ENCODE measurements around the gene MTPN. TPM values are rescaled to one million over a fixed set of nuclear protein-coding genes. Genes with fewer than 3 reads are reported as not detected.

MTPN gene
- total RNA-seq, 2 experiments from 2014 or later, result 138 to 142 TPM

DNA sequence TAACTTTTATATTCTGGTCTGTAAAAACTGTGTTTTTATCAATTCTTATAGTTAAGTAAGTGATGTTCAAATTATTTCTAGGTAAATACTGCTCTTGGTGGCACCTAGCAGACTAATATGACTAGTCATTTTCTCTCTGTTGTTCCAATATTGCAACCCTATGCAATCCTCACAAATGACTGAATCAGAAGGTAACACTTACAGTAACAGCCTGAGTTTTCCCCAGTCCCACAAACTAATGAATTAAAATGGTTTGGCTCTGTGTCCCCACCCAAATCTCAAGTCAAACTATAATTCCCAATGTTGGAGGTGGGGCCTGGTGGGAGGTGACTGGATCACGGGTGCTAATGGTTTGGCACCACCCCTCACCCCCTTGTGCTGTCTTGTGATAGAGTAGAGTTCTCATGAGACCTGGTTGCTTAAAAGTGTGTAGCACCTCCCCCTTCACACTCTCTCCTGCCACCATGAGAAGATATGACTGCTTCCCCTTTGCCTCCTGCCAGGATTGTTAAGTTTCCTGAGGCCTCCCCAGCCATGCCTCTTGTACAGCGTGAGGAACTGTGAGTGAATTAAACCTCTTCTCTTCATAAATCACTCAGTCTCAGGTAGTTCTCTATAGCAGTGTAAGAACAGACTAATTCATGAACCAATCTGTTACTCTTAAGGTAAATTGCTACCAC, 43.5 kb downstream of the MTPN start:
- Mint-ChIP-seq H3K9me3 (ENCODE audit: insufficient read depth) (no peaks in the 10 kb centered on the region), H3K27ac (no peak overlapping the region), H3K4me3 (no peak overlapping the region), H3K27me3 (ENCODE audit: low read depth) (no peaks in the 10 kb centered on the region), H3K4me1 (ENCODE audit: low read depth) (peaks cover 18% of the 10 kb centered on the region), H3K36me3 (ENCODE audit: low read depth) (peaks cover 20% of the 10 kb centered on the region)
- CTCF ChIA-PET, result no interaction called here
- POLR2A ChIA-PET, result no interaction called here
- ATAC-seq, result no peak
- no peak for DNase-seq

DNA sequence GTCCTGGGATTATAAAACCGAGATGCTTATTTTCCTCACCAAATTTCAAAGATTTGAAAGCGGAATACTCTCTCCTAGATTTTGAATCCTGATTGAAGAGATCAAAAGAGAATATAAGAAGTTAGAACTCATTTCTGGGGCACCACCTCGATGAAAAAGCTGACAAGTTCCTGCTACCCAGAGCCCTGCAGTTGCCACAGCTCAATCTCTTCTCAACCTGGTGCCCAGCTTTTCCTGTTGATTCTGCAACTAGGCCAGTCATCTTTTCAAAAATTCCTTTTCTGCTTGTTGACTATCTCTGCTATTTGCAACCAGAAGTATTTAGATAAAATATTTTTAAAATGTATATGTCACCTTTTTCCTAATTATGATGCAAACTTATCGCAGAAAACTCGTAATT, 45.0 kb downstream of the MTPN start:
- ATAC-seq (no peak), DNase-seq (no peak)
- peaks cover 14% of the 10 kb centered on the region for H3K4me1 Mint-ChIP-seq (ENCODE audit: low read depth)
- H3K4me3 Mint-ChIP-seq, result no peak overlapping the region
- no peaks in the 10 kb centered on the region for H3K9me3 Mint-ChIP-seq (ENCODE audit: insufficient read depth)
- POLR2A ChIA-PET, result no interaction called here
- H3K27ac Mint-ChIP-seq, result no peak overlapping the region
- CTCF ChIA-PET, result no interaction called here
- peaks cover 25% of the 10 kb centered on the region for H3K36me3 Mint-ChIP-seq (ENCODE audit: low read depth)
- H3K27me3 Mint-ChIP-seq (ENCODE audit: low read depth), result no peaks in the 10 kb centered on the region

DNA sequence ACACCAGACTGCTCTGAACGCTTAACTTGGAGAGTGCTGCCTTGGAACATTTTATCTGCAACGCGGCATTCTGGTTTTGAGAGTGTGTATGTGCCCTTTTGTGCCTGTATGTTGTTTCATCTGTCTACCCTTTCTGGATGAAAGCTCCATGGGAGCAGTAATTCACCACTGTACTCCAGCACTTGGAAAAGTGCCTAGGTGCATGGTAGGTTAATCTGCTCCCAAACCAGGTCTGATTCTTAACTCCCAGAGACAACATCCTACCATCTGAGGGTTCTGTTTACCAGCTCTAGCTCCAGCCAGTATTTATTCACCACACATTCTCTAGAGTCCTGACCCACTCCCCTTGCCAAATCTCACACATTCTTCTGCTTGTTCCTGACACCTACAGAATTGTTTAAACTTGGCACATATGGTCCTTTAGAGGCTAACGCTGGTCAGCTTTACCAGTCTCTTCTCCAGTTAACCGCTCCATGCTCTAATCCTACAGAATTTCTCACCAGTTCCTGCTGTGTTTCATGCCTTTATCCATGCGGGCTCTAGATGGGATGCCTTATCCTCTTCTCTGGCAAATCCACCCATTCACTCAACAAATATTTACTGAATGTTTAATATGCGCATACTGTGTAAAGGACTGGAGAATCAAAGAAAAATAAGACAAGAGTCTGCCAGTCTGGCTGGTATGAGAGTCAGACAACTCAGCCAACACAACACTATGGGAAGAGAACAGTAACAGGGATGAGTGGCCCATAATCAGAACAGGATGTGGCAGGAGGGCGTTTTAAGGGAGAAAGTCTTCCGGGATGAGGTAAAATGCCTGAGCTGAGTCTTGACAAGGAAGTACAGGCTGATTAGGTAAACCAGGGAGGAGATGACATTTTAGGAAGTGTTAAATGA, 46.3 kb downstream of the MTPN start:
- DNase-seq (no peak), ATAC-seq (no peak)
- Mint-ChIP-seq H3K27me3 (ENCODE audit: low read depth) (no peaks in the 10 kb centered on the region), H3K27ac (no peak overlapping the region), H3K9me3 (ENCODE audit: insufficient read depth) (no peaks in the 10 kb centered on the region), H3K4me3 (no peak overlapping the region), H3K36me3 (ENCODE audit: low read depth) (peaks cover 32% of the 10 kb centered on the region), H3K4me1 (ENCODE audit: low read depth) (peaks cover 14% of the 10 kb centered on the region)
- POLR2A ChIA-PET, result no interaction called here
- CTCF ChIA-PET, result no interaction called here

DNA sequence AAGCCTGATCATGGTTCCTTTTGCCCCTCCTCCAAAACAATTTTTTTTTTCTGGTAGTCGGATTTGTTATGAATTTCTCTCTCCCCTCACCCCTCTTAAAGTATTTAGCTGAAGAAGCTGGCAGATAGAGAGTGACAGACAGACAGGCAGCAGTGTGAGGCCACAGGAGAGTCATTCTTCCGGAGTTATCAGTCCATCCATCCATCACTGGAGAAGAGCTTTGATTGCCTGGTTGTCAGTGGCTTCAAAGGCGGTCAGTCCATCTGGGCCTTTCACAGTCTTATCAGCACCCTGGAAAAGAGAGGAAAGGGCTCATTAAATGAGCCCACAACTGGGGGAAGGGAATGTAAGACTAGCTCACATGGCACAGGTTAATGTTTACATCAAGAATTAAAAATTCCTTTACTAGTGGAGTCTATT, 47.4 kb downstream of the MTPN start:
- H3K9me3 Mint-ChIP-seq (ENCODE audit: insufficient read depth), result no peaks in the 10 kb centered on the region
- peaks cover 32% of the 10 kb centered on the region for H3K36me3 Mint-ChIP-seq (ENCODE audit: low read depth)
- no peak overlapping the region for H3K4me3 Mint-ChIP-seq
- ChIA-PET CTCF (no interaction called here), POLR2A (no interaction called here)
- no peak for ATAC-seq
- no peaks in the 10 kb centered on the region for H3K27me3 Mint-ChIP-seq (ENCODE audit: low read depth)
- DNase-seq, result no peak
- no peak overlapping the region for H3K27ac Mint-ChIP-seq
- H3K4me1 Mint-ChIP-seq (ENCODE audit: low read depth), result peaks cover 14% of the 10 kb centered on the region

GRCh38 chr7:135929249-135929648, 47.9 kb downstream of the MTPN start:
- ChIA-PET POLR2A (no interaction called here), CTCF (no interaction called here)
- Mint-ChIP-seq H3K9me3 (ENCODE audit: insufficient read depth) (no peaks in the 10 kb centered on the region), H3K27me3 (ENCODE audit: low read depth) (no peaks in the 10 kb centered on the region), H3K27ac (no peak overlapping the region), H3K4me3 (no peak overlapping the region), H3K36me3 (ENCODE audit: low read depth) (peaks cover 32% of the 10 kb centered on the region), H3K4me1 (ENCODE audit: low read depth) (peaks cover 12% of the 10 kb centered on the region)
- no peak for DNase-seq
- no peak for ATAC-seq

- CTCF ChIA-PET, result no interaction called here
- Mint-ChIP-seq H3K4me3 (no peak overlapping the region), H3K4me1 (ENCODE audit: low read depth) (peaks cover 1% of the 10 kb centered on the region), H3K27ac (no peak overlapping the region), H3K36me3 (ENCODE audit: low read depth) (peaks cover 32% of the 10 kb centered on the region), H3K27me3 (ENCODE audit: low read depth) (no peaks in the 10 kb centered on the region), H3K9me3 (ENCODE audit: insufficient read depth) (no peaks in the 10 kb centered on the region)
- POLR2A ChIA-PET, result no interaction called here
- DNase-seq, result no peak
- ATAC-seq, result no peak
Measured at GRCh38 chr7:135928136-135928535, 49.0 kb downstream of the MTPN start.

DNA sequence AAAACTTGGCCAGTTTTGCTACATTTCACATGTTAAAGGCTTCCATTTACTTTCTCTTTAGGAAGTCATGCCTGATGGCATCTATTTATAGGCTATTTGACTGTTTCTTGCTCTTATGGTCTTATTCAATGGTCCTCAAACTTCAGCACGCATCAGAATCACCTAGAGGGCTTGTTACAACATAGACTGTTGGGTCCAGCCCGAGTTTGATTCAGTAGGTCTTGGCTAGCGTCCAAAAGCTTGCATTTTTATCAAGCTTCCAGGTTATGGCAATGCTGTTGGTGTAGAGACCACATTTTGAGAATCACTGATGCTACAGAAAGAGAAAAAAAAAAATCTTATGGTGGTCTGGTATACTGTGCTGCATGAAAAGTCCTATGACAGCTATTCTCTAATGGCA, 51.9 kb downstream of the MTPN start:
- POLR2A ChIA-PET, result no interaction called here

GRCh38 chr7:135924302-135924701, 52.9 kb downstream of the MTPN start:
- ChIA-PET POLR2A (no interaction called here), CTCF (interaction anchor here (1.0 kb wide), 1 partner anchor 17 kb away, joined by 5 read pairs; no protein-coding TSS in a partner anchor)
- no peaks in the 10 kb centered on the region for H3K4me1 Mint-ChIP-seq (ENCODE audit: low read depth)
- peak overlapping the region; percentile 8 for H3K27ac Mint-ChIP-seq
- H3K9me3 Mint-ChIP-seq (ENCODE audit: insufficient read depth), result no peaks in the 10 kb centered on the region
- ATAC-seq (no peak), DNase-seq (no peak)
- no peaks in the 10 kb centered on the region for H3K27me3 Mint-ChIP-seq (ENCODE audit: low read depth)
- peaks cover 26% of the 10 kb centered on the region for H3K36me3 Mint-ChIP-seq (ENCODE audit: low read depth)
- no peak overlapping the region for H3K4me3 Mint-ChIP-seq

More for the DNA sequence above, 51.9 kb downstream of the MTPN start:
- peaks cover 32% of the 10 kb centered on the region for H3K36me3 Mint-ChIP-seq (ENCODE audit: low read depth)
- CTCF ChIA-PET, result no interaction called here
- DNase-seq (no peak), ATAC-seq (no peak)
- H3K27ac Mint-ChIP-seq, result no peak overlapping the region
- H3K4me3 Mint-ChIP-seq, result no peak overlapping the region
- no peaks in the 10 kb centered on the region for H3K27me3 Mint-ChIP-seq (ENCODE audit: low read depth)
- no peaks in the 10 kb centered on the region for H3K9me3 Mint-ChIP-seq (ENCODE audit: insufficient read depth)
- no peaks in the 10 kb centered on the region for H3K4me1 Mint-ChIP-seq (ENCODE audit: low read depth)

DNA sequence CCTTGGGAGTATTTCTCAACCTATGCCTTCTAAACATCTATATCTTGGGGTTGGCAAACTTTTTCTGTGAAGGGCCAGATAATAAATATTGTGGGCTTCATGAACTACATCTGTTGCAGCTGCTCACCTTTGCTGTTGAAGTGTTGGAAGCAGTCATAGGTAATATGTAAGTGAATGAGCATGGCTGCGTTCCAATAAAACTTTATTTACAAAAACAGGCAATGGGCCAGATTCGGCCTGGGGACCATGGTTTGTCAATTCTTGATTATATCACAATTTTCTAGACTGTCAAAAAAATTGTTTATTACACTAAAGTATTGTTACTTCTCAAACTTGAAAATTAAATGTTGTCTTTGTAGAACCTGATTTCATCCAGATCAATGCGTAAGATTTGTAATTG, 54.9 kb downstream of the MTPN start:
- CTCF ChIA-PET, result no interaction called here
- POLR2A ChIA-PET, result no interaction called here
- no peaks in the 10 kb centered on the region for H3K9me3 Mint-ChIP-seq (ENCODE audit: insufficient read depth)
- no peaks in the 10 kb centered on the region for H3K4me1 Mint-ChIP-seq (ENCODE audit: low read depth)
- DNase-seq (no peak), ATAC-seq (no peak)
- H3K4me3 Mint-ChIP-seq, result no peak overlapping the region
- H3K27me3 Mint-ChIP-seq (ENCODE audit: low read depth), result no peaks in the 10 kb centered on the region
- H3K27ac Mint-ChIP-seq, result no peak overlapping the region
- H3K36me3 Mint-ChIP-seq (ENCODE audit: low read depth), result peaks cover 17% of the 10 kb centered on the region

GRCh38 chr7:135920478-135920877, 56.7 kb downstream of the MTPN start:
- ChIA-PET POLR2A (interaction anchor here (0.5 kb wide), 1 partner anchor 12 kb away, joined by 3 read pairs; no protein-coding TSS in a partner anchor), CTCF (no interaction called here)
- H3K27me3 Mint-ChIP-seq (ENCODE audit: low read depth), result no peaks in the 10 kb centered on the region
- no peaks in the 10 kb centered on the region for H3K9me3 Mint-ChIP-seq (ENCODE audit: insufficient read depth)
- H3K4me1 Mint-ChIP-seq (ENCODE audit: low read depth), result no peaks in the 10 kb centered on the region
- peaks cover 8% of the 10 kb centered on the region for H3K36me3 Mint-ChIP-seq (ENCODE audit: low read depth)
- H3K27ac Mint-ChIP-seq, result no peak overlapping the region
- no peak overlapping the region for H3K4me3 Mint-ChIP-seq
- ATAC-seq, result no peak
- DNase-seq, result no peak

- Mint-ChIP-seq H3K4me1 (ENCODE audit: low read depth) (no peaks in the 10 kb centered on the region), H3K27ac (no peak overlapping the region), H3K4me3 (no peak overlapping the region), H3K36me3 (ENCODE audit: low read depth) (peaks cover 8% of the 10 kb centered on the region), H3K27me3 (ENCODE audit: low read depth) (no peaks in the 10 kb centered on the region), H3K9me3 (ENCODE audit: insufficient read depth) (no peaks in the 10 kb centered on the region)
- CTCF ChIA-PET, result no interaction called here
- ATAC-seq, result no peak
- no peak for DNase-seq
- POLR2A ChIA-PET, result interaction anchor here (0.6 kb wide), 1 partner anchor 1195 kb away, joined by 3 read pairs; no protein-coding TSS in a partner anchor
Measured at GRCh38 chr7:135919071-135919841, 57.9 kb downstream of the MTPN start.

- no peak overlapping the region for H3K27ac Mint-ChIP-seq
- H3K4me1 Mint-ChIP-seq (ENCODE audit: low read depth), result no peaks in the 10 kb centered on the region
- ChIA-PET CTCF (no interaction called here), POLR2A (no interaction called here)
- no peak for ATAC-seq
- H3K4me3 Mint-ChIP-seq, result no peak overlapping the region
- no peaks in the 10 kb centered on the region for H3K9me3 Mint-ChIP-seq (ENCODE audit: insufficient read depth)
- H3K27me3 Mint-ChIP-seq (ENCODE audit: low read depth), result no peaks in the 10 kb centered on the region
- H3K36me3 Mint-ChIP-seq (ENCODE audit: low read depth), result peaks cover 5% of the 10 kb centered on the region
- DNase-seq, result no peak
Measured at GRCh38 chr7:135918134-135918533, 59.0 kb downstream of the MTPN start.

Measured in activated CD8-positive, alpha-beta T cell treated with anti-CD3 and anti-CD28 coated beads, Interleukin-2, amount 10 ng/mL, durations not matched to agents 7 days and 5 days (primary cell).